HepG2 (cell line): ENCODE data around the gene FBXO10. TPM values are rescaled to one million over a fixed set of nuclear protein-coding genes. Genes with fewer than 3 reads are reported as not detected.
A peak's percentile ranks its signal among the peaks of the same experiment; 100 is the strongest.

Experiments used
- FOXJ3 ChIP-seq: sonication (generic); formaldehyde crosslinking; IDR thresholded peaks from 2 replicates; pipeline ENCODE4 v1.4.0; 2020; ENCODE audit warnings: missing genetic modification reagents, mild to moderate bottlenecking, borderline replicate concordance
- HMG20B ChIP-seq: conservative IDR thresholded peaks from 2 replicates; pipeline ENCODE4 v1.6.1; 2016; ENCODE audit warnings: missing genetic modification reagents, missing compliant biosample characterization
- KIAA2018 ChIP-seq: sonication (generic); formaldehyde crosslinking; IDR thresholded peaks from 2 replicates; pipeline ENCODE4 v1.5.0; 2020; ENCODE audit warnings: mild to moderate bottlenecking, missing genetic modification reagents, borderline replicate concordance
- NCOR1 ChIP-seq: fragments of 200-600 bp; sonication (generic); IDR thresholded peaks from 2 replicates; pipeline ENCODE4 v1.7.0; 2017; ENCODE audit warnings: antibody characterized with exemption, low read length, borderline replicate concordance
- PAF1 ChIP-seq: IDR thresholded peaks from 2 replicates; pipeline ENCODE4 v1.6.1; 2016; ENCODE audit warnings: missing genetic modification reagents, missing compliant biosample characterization
- TBX2 ChIP-seq: sonication (generic); formaldehyde crosslinking; IDR thresholded peaks from 2 replicates; pipeline ENCODE4 v1.5.0; 2020; ENCODE audit warnings: missing genetic modification reagents, mild to moderate bottlenecking, borderline replicate concordance
- ZHX1 ChIP-seq: sonication (generic); formaldehyde crosslinking; IDR thresholded peaks from 2 replicates; pipeline ENCODE4 v1.8.1; 2022; ENCODE audit warnings: low read depth, mild to moderate bottlenecking, missing genetic modification reagents
- ZNF710 ChIP-seq: sonication (generic); formaldehyde crosslinking; IDR thresholded peaks from 2 replicates; pipeline ENCODE4 v1.5.0; 2020; ENCODE audit warnings: mild to moderate bottlenecking, missing genetic modification reagents, borderline replicate concordance
- ZNF782 ChIP-seq: sonication (generic); formaldehyde crosslinking; IDR thresholded peaks from 2 replicates; pipeline ENCODE4 v1.4.0; 2020; ENCODE audit warnings: missing genetic modification reagents, mild to moderate bottlenecking, borderline replicate concordance
- ZNF790 ChIP-seq: sonication (generic); formaldehyde crosslinking; IDR thresholded peaks from 2 replicates; pipeline ENCODE4 v1.8.0; 2022; ENCODE audit warnings: missing genetic modification reagents, mild to moderate bottlenecking, borderline replicate concordance
- polyA plus RNA-seq, 8 experiments: library from polyadenylated mRNA; depleted of rRNA in 3 of 8; stranded (reverse) in 7 of 8; unstranded in 1 of 8; fragments of >200 nt; fragmentation: Illumina TruSeq in 4 of 8; extraction: Trizol in 4 of 8; gene quantifications; 2 replicates each; pipeline versions ENCODE4 v1.2.1 to v1.2.3, GENCODE V29; 2011 to 2016; ENCODE audit warnings: low read depth in 4 of 8, missing spikeins in 1 of 8, mixed read lengths in 1 of 8; ENCODE audit not compliant: insufficient read depth in 1 of 8
- total RNA-seq, 5 experiments: library from RNA; depleted of rRNA; stranded (reverse); fragments of >200 nt; fragmentation: Illumina TruSeq; extraction: Trizol; gene quantifications; 2 replicates each; pipeline ENCODE4 v1.2.3, GENCODE V29; 2016; ENCODE audit warnings: low read depth in 1 of 5
- TF ChIP-seq, protein P1 (sequence below): fragments of 450-650 bp; IDR thresholded peaks from 2 replicates; pipeline ENCODE4 v1.6.1; 2016

The FBXO10 gene
- total and polyA plus RNA-seq, 2 of the 13 experiments (the other 11 are each of a cell fraction or from before 2014, with no cell fraction given) = 3.1 to 5.1 TPM

- peak; percentile 35; the same call in 1 of the 2 replicates for TF ChIP-seq HMG20B
- no peak for TF ChIP-seq PAF1 (CRISPR knock-in tag)
- TF ChIP-seq ZNF710 (CRISPR knock-in tag) = peak; percentile 64; the same call in 1 of the 2 replicates
- peak; percentile 73; the same call in 1 of the 2 replicates for TF ChIP-seq KIAA2018 (CRISPR knock-in tag)
- TF ChIP-seq, protein P1, sequence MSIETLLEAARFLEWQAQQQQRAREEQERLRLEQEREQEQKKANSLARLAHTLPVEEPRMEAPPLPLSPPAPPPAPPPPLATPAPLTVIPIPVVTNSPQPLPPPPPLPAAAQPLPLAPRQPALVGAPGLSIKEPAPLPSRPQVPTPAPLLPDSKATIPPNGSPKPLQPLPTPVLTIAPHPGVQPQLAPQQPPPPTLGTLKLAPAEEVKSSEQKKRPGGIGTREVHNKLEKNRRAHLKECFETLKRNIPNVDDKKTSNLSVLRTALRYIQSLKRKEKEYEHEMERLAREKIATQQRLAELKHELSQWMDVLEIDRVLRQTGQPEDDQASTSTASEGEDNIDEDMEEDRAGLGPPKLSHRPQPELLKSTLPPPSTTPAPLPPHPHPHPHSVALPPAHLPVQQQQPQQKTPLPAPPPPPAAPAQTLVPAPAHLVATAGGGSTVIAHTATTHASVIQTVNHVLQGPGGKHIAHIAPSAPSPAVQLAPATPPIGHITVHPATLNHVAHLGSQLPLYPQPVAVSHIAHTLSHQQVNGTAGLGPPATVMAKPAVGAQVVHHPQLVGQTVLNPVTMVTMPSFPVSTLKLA = 0 out of 2 replicates have a peak, but pooled peaks have one; percentile 27
- peak; percentile 67; the same call in 1 of the 2 replicates for TF ChIP-seq ZNF782 (CRISPR knock-in tag)
- TF ChIP-seq ZNF790 = no peak
- peak; percentile 83; the same call in 1 of the 2 replicates for TF ChIP-seq NCOR1
- peak; percentile 94 for TF ChIP-seq FOXJ3 (CRISPR knock-in tag)
- TF ChIP-seq TBX2 (CRISPR knock-in tag) = peak; percentile 77; the same call in 1 of the 2 replicates
- peak; percentile 58; the same call in 1 of the 2 replicates for TF ChIP-seq ZHX1 (CRISPR knock-in tag)
These were observed 67.9 kb downstream of the FBXO10 start (continued) for GRCh38 chr9:37508135-37508833.
